ENCODE measurements around the gene WFIKKN2. TPM values are rescaled to one million over a fixed set of nuclear protein-coding genes. Genes with fewer than 3 reads are reported as not detected.

The WFIKKN2 gene
- total and polyA plus RNA-seq, 4 experiments from 2014 or later: not detected

- POLR2A ChIA-PET (ENCODE audit: partially characterized antibody): interaction anchor here (1.2 kb wide), 1 partner anchor 19 kb away, joined by 6 read pairs; the partner anchor contains the start of gene TOB1
- H3K27ac Mint-ChIP-seq: no peak overlapping the region
Observed at GRCh38 chr17:50847566-50847965, 12.2 kb downstream of the WFIKKN2 start.

GRCh38 chr17:50848039-50848438 lies 12.7 kb downstream of the WFIKKN2 start:
- no peaks in the 10 kb centered on the region for H3K9me3 Mint-ChIP-seq
- H3K27ac Mint-ChIP-seq: no peak overlapping the region
- no peak overlapping the region for H3K27ac ChIP-seq (ENCODE audit: low read depth, low read length)
- no peak overlapping the region for H3K4me3 Mint-ChIP-seq
- H3K36me3 ChIP-seq (ENCODE audit: insufficient read depth, low read length): no peaks in the 10 kb centered on the region
- peaks cover 12 to 16% (median 14%) of the 10 kb centered on the region in 4 donors for H3K4me1 Mint-ChIP-seq
- H3K27me3 ChIP-seq (ENCODE audit: insufficient read depth, low read length): no peaks in the 10 kb centered on the region
- ChIA-PET CTCF (ENCODE audit: partially characterized antibody) (interaction anchor here (1.8 to 11.3 kb wide), 4 partner anchors 16 to 104 kb away, joined by 4 to 515 read pairs (median 55); partner anchors contain the start of gene TOB1), POLR2A (ENCODE audit: partially characterized antibody) (interaction anchor here (1.2 to 1.7 kb wide), 2 partner anchors 18 kb away, joined by 6 to 7 read pairs; partner anchors contain the start of gene TOB1)
- intact Hi-C loops (cut with micrococcal nuclease): no loop called here
- no peaks in the 10 kb centered on the region for H3K36me3 Mint-ChIP-seq
- no peak overlapping the region for H3K4me3 ChIP-seq (ENCODE audit: low read length in 2 of 2)
- DNase-seq: no peak
- no peaks in the 10 kb centered on the region for H3K9me3 ChIP-seq (ENCODE audit: control insufficient read depth in 1 of 2, low read length in 2 of 2)
- peaks cover 15% of the 10 kb centered on the region for H3K4me1 ChIP-seq (ENCODE audit: insufficient read depth, low read length)
- H3K27me3 Mint-ChIP-seq: no peaks in the 10 kb centered on the region

More at GRCh38 chr17:50847566-50847965, 12.2 kb downstream of the WFIKKN2 start:
- Histone ChIP-seq H3K4me3 (ENCODE audit: low read length in 2 of 2) (no peak overlapping the region), H3K27ac (ENCODE audit: low read depth, low read length) (no peak overlapping the region), H3K36me3 (ENCODE audit: insufficient read depth, low read length) (no peaks in the 10 kb centered on the region), H3K4me1 (ENCODE audit: insufficient read depth, low read length) (peaks cover 10% of the 10 kb centered on the region), H3K9me3 (ENCODE audit: control insufficient read depth in 1 of 2, low read length in 2 of 2) (no peaks in the 10 kb centered on the region), H3K27me3 (ENCODE audit: insufficient read depth, low read length) (no peaks in the 10 kb centered on the region)
- H3K9me3 Mint-ChIP-seq: no peaks in the 10 kb centered on the region
- no peaks in the 10 kb centered on the region for H3K36me3 Mint-ChIP-seq
- no peak for DNase-seq
- no peaks in the 10 kb centered on the region for H3K27me3 Mint-ChIP-seq
- peaks cover 10 to 11% (median 10%) of the 10 kb centered on the region in 4 donors for H3K4me1 Mint-ChIP-seq
- CTCF ChIA-PET (ENCODE audit: partially characterized antibody): interaction anchor here (0.7 to 11.3 kb wide), 6 partner anchors 16 to 301 kb away, joined by 4 to 515 read pairs (median 6); partner anchors contain the start of genes SPATA20 and TOB1
- intact Hi-C loops (cut with micrococcal nuclease): no loop called here
- H3K4me3 Mint-ChIP-seq: no peak overlapping the region

DNA sequence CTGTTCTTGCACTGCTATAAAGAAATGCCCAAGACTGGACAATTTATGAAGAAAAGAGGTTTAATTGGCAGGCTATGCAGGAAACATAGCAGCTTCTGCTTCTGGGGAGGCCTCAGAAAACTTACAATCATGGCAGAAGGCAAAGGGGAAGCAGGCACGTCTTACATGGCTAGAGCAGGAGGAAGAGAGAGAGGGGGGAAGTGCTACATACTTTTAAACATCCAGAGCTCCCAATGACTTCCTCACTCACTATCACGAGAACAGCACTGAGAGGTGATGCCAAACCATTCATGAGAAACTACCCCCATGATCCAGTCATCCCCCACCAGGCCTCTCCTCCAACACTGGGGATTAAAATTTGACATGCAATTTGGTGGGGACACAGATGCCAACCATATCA lies 13.3 kb downstream of the WFIKKN2 start:
- Histone ChIP-seq H3K27ac (ENCODE audit: low read depth, low read length) (no peak overlapping the region), H3K9me3 (ENCODE audit: control insufficient read depth in 1 of 2, low read length in 2 of 2) (no peaks in the 10 kb centered on the region), H3K4me3 (ENCODE audit: low read length in 2 of 2) (no peak overlapping the region), H3K4me1 (ENCODE audit: insufficient read depth, low read length) (peaks cover 15% of the 10 kb centered on the region), H3K36me3 (ENCODE audit: insufficient read depth, low read length) (no peaks in the 10 kb centered on the region), H3K27me3 (ENCODE audit: insufficient read depth, low read length) (no peaks in the 10 kb centered on the region)
- Mint-ChIP-seq H3K4me1 (peaks cover 12 to 20% (median 15%) of the 10 kb centered on the region in 4 donors), H3K27ac (peak overlapping the region in 1 of 7 donors; percentile 30), H3K36me3 (no peaks in the 10 kb centered on the region), H3K4me3 (no peak overlapping the region), H3K27me3 (no peaks in the 10 kb centered on the region), H3K9me3 (no peaks in the 10 kb centered on the region)
- intact Hi-C loops (cut with micrococcal nuclease): no loop called here
- ChIA-PET POLR2A (ENCODE audit: partially characterized antibody) (interaction anchor here (0.7 to 1.7 kb wide), 2 partner anchors 18 to 108 kb away, joined by 3 to 7 read pairs; partner anchors contain the start of gene TOB1), CTCF (ENCODE audit: partially characterized antibody) (interaction anchor here (0.8 to 11.3 kb wide), 5 partner anchors 15 to 104 kb away, joined by 4 to 515 read pairs (median 8); partner anchors contain the start of gene TOB1)
- DNase-seq: no peak

DNA sequence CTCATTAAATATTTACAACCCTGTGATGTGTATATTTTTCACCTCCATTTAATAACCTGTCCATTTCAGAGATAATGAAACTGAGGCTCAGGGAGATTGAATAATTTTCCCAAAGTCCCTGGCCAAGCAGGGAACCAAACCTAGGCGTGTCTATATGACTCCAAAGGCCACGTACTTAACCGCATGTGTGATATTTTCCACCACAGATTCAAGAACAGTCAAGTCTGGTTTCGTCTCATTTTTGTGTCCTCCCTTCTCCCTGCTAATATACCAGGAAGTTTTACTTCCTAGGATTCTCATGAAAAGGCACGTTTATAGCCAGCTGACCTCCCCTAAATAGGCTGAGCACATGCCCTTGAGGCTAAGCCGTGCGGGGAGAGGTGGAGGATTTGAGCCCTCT lies 15.3 kb downstream of the WFIKKN2 start:
- Histone ChIP-seq H3K27ac (ENCODE audit: low read depth, low read length) (no peak overlapping the region), H3K9me3 (ENCODE audit: control insufficient read depth in 1 of 2, low read length in 2 of 2) (no peaks in the 10 kb centered on the region), H3K36me3 (ENCODE audit: insufficient read depth, low read length) (no peaks in the 10 kb centered on the region), H3K27me3 (ENCODE audit: insufficient read depth, low read length) (no peaks in the 10 kb centered on the region), H3K4me3 (ENCODE audit: low read length in 2 of 2) (no peak overlapping the region), H3K4me1 (ENCODE audit: insufficient read depth, low read length) (peaks cover 15% of the 10 kb centered on the region)
- H3K9me3 Mint-ChIP-seq: no peaks in the 10 kb centered on the region
- peaks cover 12 to 20% (median 15%) of the 10 kb centered on the region in 4 donors for H3K4me1 Mint-ChIP-seq
- H3K4me3 Mint-ChIP-seq: no peak overlapping the region
- CTCF ChIA-PET (ENCODE audit: partially characterized antibody): interaction anchor here (1.1 to 11.3 kb wide), 6 partner anchors 13 to 303 kb away, joined by 3 to 515 read pairs (median 24); partner anchors contain the start of genes NME1 and TOB1
- H3K36me3 Mint-ChIP-seq: no peaks in the 10 kb centered on the region
- H3K27ac Mint-ChIP-seq: no peak overlapping the region
- POLR2A ChIA-PET (ENCODE audit: partially characterized antibody): no interaction called here
- no peaks in the 10 kb centered on the region for H3K27me3 Mint-ChIP-seq
- DNase-seq: no peak
- intact Hi-C loops (cut with micrococcal nuclease): loop anchor here (10.0 kb wide), 1 partner anchor 204 kb away; no protein-coding TSS in a partner anchor

- H3K27ac Mint-ChIP-seq: peak overlapping the region; percentile 47 to 97 (median 92)
- no peak overlapping the region for H3K4me3 ChIP-seq (ENCODE audit: low read length in 2 of 2)
- DNase-seq: no peak
- H3K9me3 Mint-ChIP-seq: no peaks in the 10 kb centered on the region
- H3K4me1 ChIP-seq (ENCODE audit: insufficient read depth, low read length): peaks cover 15% of the 10 kb centered on the region
- H3K4me3 Mint-ChIP-seq: peak overlapping the region in 6 of 8 donors; percentile 70 to 87 (median 84)
- intact Hi-C loops (cut with micrococcal nuclease): loop anchor here (10.0 kb wide), 1 partner anchor 202 kb away; no protein-coding TSS in a partner anchor
- H3K9me3 ChIP-seq (ENCODE audit: control insufficient read depth in 1 of 2, low read length in 2 of 2): no peaks in the 10 kb centered on the region
- H3K4me1 Mint-ChIP-seq: peaks cover 12 to 20% (median 15%) of the 10 kb centered on the region in 4 donors
- ChIA-PET CTCF (ENCODE audit: partially characterized antibody) (interaction anchor here (0.9 to 11.3 kb wide), 40 partner anchors 11 to 311 kb away, joined by 3 to 515 read pairs (median 6); partner anchors contain the start of genes NME1, SPAG9 and TOB1), POLR2A (ENCODE audit: partially characterized antibody) (interaction anchor here (0.8 to 6.1 kb wide), 13 partner anchors 11 to 107 kb away, joined by 3 to 218 read pairs (median 8); partner anchors contain the start of gene TOB1)
- no peaks in the 10 kb centered on the region for H3K27me3 Mint-ChIP-seq
- no peaks in the 10 kb centered on the region for H3K36me3 Mint-ChIP-seq
- no peaks in the 10 kb centered on the region for H3K27me3 ChIP-seq (ENCODE audit: insufficient read depth, low read length)
- no peaks in the 10 kb centered on the region for H3K36me3 ChIP-seq (ENCODE audit: insufficient read depth, low read length)
- no peak overlapping the region for H3K27ac ChIP-seq (ENCODE audit: low read depth, low read length)
Observed at GRCh38 chr17:50853015-50853615, 17.7 kb downstream of the WFIKKN2 start.

DNA sequence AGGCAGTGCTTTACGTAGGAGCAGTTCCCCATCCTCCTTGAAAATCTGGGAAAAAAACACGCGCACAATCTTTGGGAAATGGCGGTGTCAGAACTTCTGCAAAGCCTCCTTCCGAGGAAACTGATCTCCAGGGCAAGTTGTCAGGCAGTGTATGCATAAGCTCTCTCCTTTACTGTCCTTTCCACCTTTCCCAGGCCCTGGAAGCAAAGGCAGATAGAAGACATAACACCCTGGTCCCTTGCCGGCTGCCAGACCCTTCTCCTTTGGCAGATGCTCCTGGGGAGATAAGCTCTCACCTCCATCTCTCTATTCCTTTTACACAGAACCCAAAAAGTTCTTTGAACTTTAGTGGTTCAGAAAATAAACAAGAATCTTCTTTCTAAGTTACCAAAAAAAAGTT lies 18.4 kb downstream of the WFIKKN2 start:
- no peak overlapping the region for H3K4me3 Mint-ChIP-seq
- Histone ChIP-seq H3K4me1 (ENCODE audit: insufficient read depth, low read length) (peaks cover 15% of the 10 kb centered on the region), H3K36me3 (ENCODE audit: insufficient read depth, low read length) (no peaks in the 10 kb centered on the region), H3K27ac (ENCODE audit: low read depth, low read length) (no peak overlapping the region), H3K4me3 (ENCODE audit: low read length in 2 of 2) (no peak overlapping the region), H3K9me3 (ENCODE audit: control insufficient read depth in 1 of 2, low read length in 2 of 2) (no peaks in the 10 kb centered on the region), H3K27me3 (ENCODE audit: insufficient read depth, low read length) (no peaks in the 10 kb centered on the region)
- no peak for DNase-seq
- peak overlapping the region in 4 of 7 donors; percentile 4 to 52 (median 17) for H3K27ac Mint-ChIP-seq
- ChIA-PET CTCF (ENCODE audit: partially characterized antibody) (interaction anchor here (1.0 to 11.3 kb wide), 15 partner anchors 10 to 299 kb away, joined by 3 to 515 read pairs (median 13); partner anchors contain the start of genes NME1 and TOB1), POLR2A (ENCODE audit: partially characterized antibody) (interaction anchor here (2.3 to 6.1 kb wide), 6 partner anchors 10 to 95 kb away, joined by 8 to 218 read pairs (median 17); partner anchors contain the start of gene TOB1)
- H3K9me3 Mint-ChIP-seq: no peaks in the 10 kb centered on the region
- intact Hi-C loops (cut with micrococcal nuclease): loop anchor here (10.0 kb wide), 1 partner anchor 201 kb away; no protein-coding TSS in a partner anchor
- peaks cover 12 to 20% (median 15%) of the 10 kb centered on the region in 4 donors for H3K4me1 Mint-ChIP-seq
- no peaks in the 10 kb centered on the region for H3K36me3 Mint-ChIP-seq
- H3K27me3 Mint-ChIP-seq: no peaks in the 10 kb centered on the region
